ENCODE measurements around the gene C19orf38. TPM values are rescaled to one million over a fixed set of nuclear protein-coding genes. Genes with fewer than 3 reads are reported as not detected.

Gene C19orf38
- total and polyA plus RNA-seq, 5 donors: 0.23 to 1.4 (median 0.51) TPM

GRCh38 chr19:10882108-10882457 is 33.9 kb downstream of the C19orf38 start:
- Histone ChIP-seq H3K4me3 (ENCODE audit: low read length) (no peak overlapping the region), H3K9me3 (ENCODE audit: control insufficient read depth, low read length) (no peaks in the 10 kb centered on the region), H3K27ac (ENCODE audit: low read length) (peak overlapping the region; percentile 61), H3K27me3 (ENCODE audit: control insufficient read depth, insufficient read depth) (no peaks in the 10 kb centered on the region), H3K4me1 (ENCODE audit: control insufficient read depth, insufficient read depth, low read length) (peaks cover 9% of the 10 kb centered on the region)
- WGBS: 64% methylated on average over 9 of the region's 9 CpGs
- ATAC-seq (peak; percentile 43 to 47), DNase-seq (peak in 1 of 3 donors; percentile 71)
- intact Hi-C loops (cut with DNase I): no loop called here

DNA sequence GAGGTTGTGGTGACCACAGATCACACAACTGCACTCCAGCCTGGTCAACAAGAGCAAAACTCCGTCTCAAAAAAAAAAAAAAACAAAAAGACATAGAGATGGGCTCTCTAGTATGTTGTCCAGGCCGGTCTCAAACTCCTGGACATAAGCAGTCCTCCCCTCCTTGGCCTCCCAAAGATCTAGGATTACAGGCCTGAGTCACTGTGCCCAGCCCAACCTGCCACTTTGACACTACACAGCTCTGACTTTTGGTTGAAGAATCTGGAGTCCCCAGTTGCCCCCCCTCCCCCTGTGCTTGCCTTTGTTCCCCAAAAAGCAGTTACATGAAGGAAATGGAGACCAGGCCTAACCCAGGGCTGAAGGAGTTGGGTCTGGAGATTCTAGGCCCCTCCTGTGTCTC is 36.1 kb downstream of the C19orf38 start:
- H3K9me3 ChIP-seq (ENCODE audit: control insufficient read depth, low read length): no peaks in the 10 kb centered on the region
- intact Hi-C loops (cut with DNase I): no loop called here
- DNase-seq: no peak
- H3K27me3 ChIP-seq (ENCODE audit: control insufficient read depth, insufficient read depth): no peaks in the 10 kb centered on the region
- H3K4me3 ChIP-seq (ENCODE audit: low read length): no peak overlapping the region
- no peak overlapping the region for H3K27ac ChIP-seq (ENCODE audit: low read length)
- WGBS: 77% methylated on average over 2 of the region's 2 CpGs
- H3K4me1 ChIP-seq (ENCODE audit: control insufficient read depth, insufficient read depth, low read length): peaks cover 9% of the 10 kb centered on the region
- no peak for ATAC-seq

GRCh38 chr19:10885201-10886169 is 37.3 kb downstream of the C19orf38 start:
- DNase-seq (no peak), ATAC-seq (no peak)
- Histone ChIP-seq H3K4me3 (ENCODE audit: low read length) (no peak overlapping the region), H3K9me3 (ENCODE audit: control insufficient read depth, low read length) (no peaks in the 10 kb centered on the region), H3K4me1 (ENCODE audit: control insufficient read depth, insufficient read depth, low read length) (peaks cover 9% of the 10 kb centered on the region), H3K27me3 (ENCODE audit: control insufficient read depth, insufficient read depth) (no peaks in the 10 kb centered on the region), H3K27ac (ENCODE audit: low read length) (no peak overlapping the region)
- intact Hi-C loops (cut with DNase I): no loop called here
- WGBS: 64% methylated on average over 20 of the region's 20 CpGs

GRCh38 chr19:10887616-10888367 is 39.6 kb downstream of the C19orf38 start:
- DNase-seq (no peak), ATAC-seq (no peak)
- peaks cover 6% of the 10 kb centered on the region for H3K4me1 ChIP-seq (ENCODE audit: control insufficient read depth, insufficient read depth, low read length)
- intact Hi-C loops (cut with DNase I): no loop called here
- no peaks in the 10 kb centered on the region for H3K27me3 ChIP-seq (ENCODE audit: control insufficient read depth, insufficient read depth)
- H3K27ac ChIP-seq (ENCODE audit: low read length): no peak overlapping the region
- no peaks in the 10 kb centered on the region for H3K9me3 ChIP-seq (ENCODE audit: control insufficient read depth, low read length)
- H3K4me3 ChIP-seq (ENCODE audit: low read length): no peak overlapping the region
- WGBS: 90% methylated on average over 9 of the region's 9 CpGs

DNA sequence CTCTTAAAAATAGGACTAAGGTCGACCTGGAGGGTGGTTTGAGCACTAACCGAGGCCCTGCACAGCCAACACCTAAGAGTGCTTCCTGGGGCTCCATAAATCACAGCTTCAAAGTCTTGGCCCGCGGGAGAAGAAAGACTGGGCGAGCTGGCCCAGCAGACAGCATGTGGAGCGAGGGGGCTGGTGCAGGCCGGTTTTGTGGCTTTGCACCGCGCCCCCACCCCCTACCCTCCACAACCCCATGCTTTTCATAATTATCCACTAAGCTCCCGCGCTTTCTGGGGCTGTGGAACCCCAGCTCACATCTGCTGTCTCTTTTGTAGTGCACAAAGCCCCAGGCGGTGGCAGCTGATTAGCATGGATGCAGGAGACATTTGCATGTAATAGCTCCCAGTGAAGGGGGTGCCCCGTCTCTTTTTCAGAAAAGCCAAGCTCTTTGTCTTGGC is 40.2 kb downstream of the C19orf38 start:
- 68% methylated on average over 13 of the region's 13 CpGs for WGBS
- no peaks in the 10 kb centered on the region for H3K27me3 ChIP-seq (ENCODE audit: control insufficient read depth, insufficient read depth)
- ATAC-seq: no peak
- H3K4me3 ChIP-seq (ENCODE audit: low read length): no peak overlapping the region
- intact Hi-C loops (cut with DNase I): no loop called here
- no peak for DNase-seq
- H3K4me1 ChIP-seq (ENCODE audit: control insufficient read depth, insufficient read depth, low read length): peaks cover 6% of the 10 kb centered on the region
- no peaks in the 10 kb centered on the region for H3K9me3 ChIP-seq (ENCODE audit: control insufficient read depth, low read length)
- H3K27ac ChIP-seq (ENCODE audit: low read length): no peak overlapping the region

DNA sequence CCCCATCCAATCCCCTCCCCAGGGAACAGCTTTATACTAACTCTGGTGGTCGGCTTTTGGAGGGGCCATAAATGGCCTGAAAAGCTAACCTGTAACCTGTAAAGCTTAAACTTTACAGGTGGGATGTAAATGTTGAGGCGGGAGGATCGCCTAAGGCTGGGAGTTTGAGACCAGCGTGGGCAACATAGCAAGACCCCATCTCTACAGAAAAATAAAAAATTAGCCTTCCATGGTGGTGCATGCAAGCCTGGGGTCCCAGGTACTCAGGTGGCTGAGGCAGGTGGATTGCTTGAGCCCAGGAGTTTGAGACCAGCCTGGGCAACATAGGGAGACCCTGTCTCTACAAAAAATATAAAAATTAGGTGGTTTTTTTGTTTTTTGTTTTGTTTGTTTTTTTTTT is 41.7 kb downstream of the C19orf38 start:
- Histone ChIP-seq H3K9me3 (ENCODE audit: control insufficient read depth, low read length) (no peaks in the 10 kb centered on the region), H3K4me3 (ENCODE audit: low read length) (no peak overlapping the region), H3K27me3 (ENCODE audit: control insufficient read depth, insufficient read depth) (no peaks in the 10 kb centered on the region), H3K27ac (ENCODE audit: low read length) (no peak overlapping the region), H3K4me1 (ENCODE audit: control insufficient read depth, insufficient read depth, low read length) (peaks cover 6% of the 10 kb centered on the region)
- ATAC-seq: no peak
- no peak for DNase-seq
- 96% methylated on average over 4 of the region's 4 CpGs for WGBS
- intact Hi-C loops (cut with DNase I): no loop called here

- ATAC-seq: peak; percentile 45 to 51
- H3K27ac ChIP-seq (ENCODE audit: low read length): no peak overlapping the region
Observed at GRCh38 chr19:10891405-10892086, 43.3 kb downstream of the C19orf38 start.

GRCh38 chr19:10892256-10892655 is 44.0 kb downstream of the C19orf38 start:
- intact Hi-C loops (cut with DNase I): no loop called here
- no peak overlapping the region for H3K27ac ChIP-seq (ENCODE audit: low read length)
- H3K9me3 ChIP-seq (ENCODE audit: control insufficient read depth, low read length): no peaks in the 10 kb centered on the region
- ATAC-seq (peak in 1 of 2 donors; percentile 9), DNase-seq (no peak)
- H3K4me1 ChIP-seq (ENCODE audit: control insufficient read depth, insufficient read depth, low read length): peaks cover 12% of the 10 kb centered on the region
- no peaks in the 10 kb centered on the region for H3K27me3 ChIP-seq (ENCODE audit: control insufficient read depth, insufficient read depth)
- WGBS: 86% methylated on average over 13 of the region's 13 CpGs
- H3K4me3 ChIP-seq (ENCODE audit: low read length): no peak overlapping the region

More at GRCh38 chr19:10891405-10892086, 43.3 kb downstream of the C19orf38 start:
- intact Hi-C loops (cut with DNase I): no loop called here
- Histone ChIP-seq H3K4me1 (ENCODE audit: control insufficient read depth, insufficient read depth, low read length) (peaks cover 11% of the 10 kb centered on the region), H3K9me3 (ENCODE audit: control insufficient read depth, low read length) (no peaks in the 10 kb centered on the region), H3K4me3 (ENCODE audit: low read length) (no peak overlapping the region), H3K27me3 (ENCODE audit: control insufficient read depth, insufficient read depth) (no peaks in the 10 kb centered on the region)
- DNase-seq: peak; percentile 41 to 84 (median 80)
- 49% methylated on average over 21 of the region's 21 CpGs for WGBS

- no peak for DNase-seq
- intact Hi-C loops (cut with DNase I): no loop called here
Observed at GRCh38 chr19:10894911-10895213, 46.6 kb downstream of the C19orf38 start.

GRCh38 chr19:10895363-10895762 is 47.1 kb downstream of the C19orf38 start:
- 88% methylated on average over 6 of the region's 6 CpGs for WGBS
- DNase-seq (no peak), ATAC-seq (no peak)
- H3K27me3 ChIP-seq (ENCODE audit: control insufficient read depth, insufficient read depth): no peaks in the 10 kb centered on the region
- H3K27ac ChIP-seq (ENCODE audit: low read length): no peak overlapping the region
- intact Hi-C loops (cut with DNase I): no loop called here
- no peak overlapping the region for H3K4me3 ChIP-seq (ENCODE audit: low read length)
- H3K4me1 ChIP-seq (ENCODE audit: control insufficient read depth, insufficient read depth, low read length): peaks cover 12% of the 10 kb centered on the region
- no peaks in the 10 kb centered on the region for H3K9me3 ChIP-seq (ENCODE audit: control insufficient read depth, low read length)

More at GRCh38 chr19:10894911-10895213, 46.6 kb downstream of the C19orf38 start:
- H3K4me3 ChIP-seq (ENCODE audit: low read length): no peak overlapping the region
- H3K4me1 ChIP-seq (ENCODE audit: control insufficient read depth, insufficient read depth, low read length): peaks cover 12% of the 10 kb centered on the region
- WGBS: 84% methylated on average over 7 of the region's 7 CpGs
- ATAC-seq: no peak
- no peak overlapping the region for H3K27ac ChIP-seq (ENCODE audit: low read length)
- no peaks in the 10 kb centered on the region for H3K9me3 ChIP-seq (ENCODE audit: control insufficient read depth, low read length)
- H3K27me3 ChIP-seq (ENCODE audit: control insufficient read depth, insufficient read depth): no peaks in the 10 kb centered on the region

DNA sequence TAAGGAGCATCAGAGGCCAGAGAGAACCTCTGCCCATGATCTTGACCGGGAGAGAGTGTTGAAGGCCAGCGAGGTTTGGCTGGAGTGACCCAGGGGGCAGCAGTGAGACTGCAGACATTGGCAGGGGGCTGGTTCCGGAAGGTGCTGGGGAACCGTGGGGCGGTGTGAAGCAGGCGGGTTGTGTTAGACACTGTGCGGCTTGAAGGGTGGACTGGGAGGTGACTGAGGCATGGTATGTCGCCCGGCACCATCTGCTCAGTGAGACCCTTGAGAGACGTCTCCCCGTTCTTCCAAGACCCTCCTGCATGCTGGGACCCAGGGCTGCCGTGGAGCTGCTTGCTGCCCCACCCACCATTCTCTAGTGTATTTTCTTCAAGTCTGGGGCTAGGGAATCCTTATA is 47.7 kb downstream of the C19orf38 start:
- ATAC-seq (no peak), DNase-seq (no peak)
- Histone ChIP-seq H3K4me1 (ENCODE audit: control insufficient read depth, insufficient read depth, low read length) (peaks cover 12% of the 10 kb centered on the region), H3K9me3 (ENCODE audit: control insufficient read depth, low read length) (no peaks in the 10 kb centered on the region), H3K27ac (ENCODE audit: low read length) (no peak overlapping the region), H3K4me3 (ENCODE audit: low read length) (no peak overlapping the region), H3K27me3 (ENCODE audit: control insufficient read depth, insufficient read depth) (no peaks in the 10 kb centered on the region)
- intact Hi-C loops (cut with DNase I): no loop called here
- WGBS: 81% methylated on average over 12 of the region's 12 CpGs
